H9 (cell line): ENCODE results near the gene CDK10. TPM values are rescaled to one million over a fixed set of nuclear protein-coding genes. Genes with fewer than 3 reads are reported as not detected.

Experiments used
- DNase-seq: peaks from one replicate; pipeline ENCODE4 v3.0.0-alpha.2; 2017
- H2AFZ ChIP-seq: one replicate; pipeline ENCODE4 v1.6.1; 2013; ENCODE audit warnings: mild to moderate bottlenecking, low read length, control low read depth, moderate library complexity
- H2AK5ac ChIP-seq: 2 replicates; pipeline ENCODE4 v1.6.1; 2013; ENCODE audit warnings: low read length, control low read depth, mixed read lengths; ENCODE audit not compliant: insufficient read length
- H2BK120ac ChIP-seq: one replicate; pipeline ENCODE4 v1.6.1; 2013; ENCODE audit warnings: low read depth, mild to moderate bottlenecking, low read length, control low read depth, inconsistent platforms; ENCODE audit not compliant: poor library complexity, severe bottlenecking
- H2BK12ac ChIP-seq: 2 replicates; pipeline ENCODE4 v1.6.1; 2013; ENCODE audit warnings: low read length, control low read depth, mixed read lengths, low read depth; ENCODE audit not compliant: insufficient read length
- H2BK15ac ChIP-seq: 2 replicates; pipeline ENCODE4 v1.6.1; 2013; ENCODE audit warnings: low read depth, low read length, control low read depth
- H2BK20ac ChIP-seq: one replicate; pipeline ENCODE4 v1.6.1; 2013; ENCODE audit warnings: low read depth, mild to moderate bottlenecking, low read length, control low read depth, inconsistent platforms; ENCODE audit not compliant: poor library complexity, severe bottlenecking
- H2BK5ac ChIP-seq: 2 replicates; pipeline ENCODE4 v1.6.1; 2013; ENCODE audit warnings: low read length, control low read depth, mixed read lengths; ENCODE audit not compliant: insufficient read length
- H3K14ac ChIP-seq: 2 replicates; pipeline ENCODE4 v1.6.1; 2013; ENCODE audit warnings: low read length, control low read depth; ENCODE audit not compliant: insufficient read depth
- H3K18ac ChIP-seq: 2 replicates; pipeline ENCODE4 v1.6.1; 2013; ENCODE audit warnings: low read depth, mild to moderate bottlenecking, mixed read lengths, low read length, control low read depth; ENCODE audit not compliant: insufficient read length
- H3K23ac ChIP-seq: 2 replicates; pipeline ENCODE4 v1.6.1; 2013; ENCODE audit warnings: low read length, control low read depth, mixed read lengths, low read depth; ENCODE audit not compliant: insufficient read length
- H3K23me2 ChIP-seq: 2 replicates; pipeline ENCODE4 v1.6.1; 2013; ENCODE audit warnings: low read depth, mild to moderate bottlenecking, mixed read lengths, low read length, control low read depth; ENCODE audit not compliant: insufficient read length, poor library complexity, severe bottlenecking
- H3K27ac ChIP-seq: 2 replicates; pipeline ENCODE4 v1.5.1; 2013; ENCODE audit warnings: low read length, control low read depth, mixed read lengths, low read depth; ENCODE audit not compliant: insufficient read length
- H3K27me3 ChIP-seq: 2 replicates; pipeline ENCODE4 v1.6.1; 2013; ENCODE audit warnings: low read length, control low read depth, inconsistent platforms; ENCODE audit not compliant: insufficient read depth
- H3K4ac ChIP-seq: 2 replicates; pipeline ENCODE4 v1.6.1; 2013; ENCODE audit warnings: low read depth, mild to moderate bottlenecking, control low read depth, inconsistent platforms, low read length, moderate library complexity
- H3K4me1 ChIP-seq: 2 replicates; pipeline ENCODE4 v1.6.1; 2013; ENCODE audit warnings: low read length, control low read depth, inconsistent platforms; ENCODE audit not compliant: insufficient read depth
- H3K4me2 ChIP-seq: 2 replicates; pipeline ENCODE4 v1.6.1; 2013; ENCODE audit warnings: low read length, control low read depth, mixed read lengths; ENCODE audit not compliant: insufficient read length, insufficient read depth
- H3K56ac ChIP-seq: 2 replicates; pipeline ENCODE4 v1.6.1; 2013; ENCODE audit warnings: low read depth, mild to moderate bottlenecking, mixed read lengths, low read length, control low read depth; ENCODE audit not compliant: insufficient read length
- H3K79me1 ChIP-seq: 2 replicates; pipeline ENCODE4 v1.6.1; 2013; ENCODE audit warnings: low read depth, mild to moderate bottlenecking, moderate library complexity, low read length, control low read depth, inconsistent platforms; ENCODE audit not compliant: insufficient read depth, poor library complexity, severe bottlenecking
- H3K79me2 ChIP-seq: 2 replicates; pipeline ENCODE4 v1.6.1; 2013; ENCODE audit warnings: low read length, control low read depth, inconsistent platforms; ENCODE audit not compliant: insufficient read depth
- H3K9ac ChIP-seq: 2 replicates; pipeline ENCODE4 v1.6.1; 2013; ENCODE audit warnings: low read length, control low read depth, mixed read lengths; ENCODE audit not compliant: insufficient read length; ENCODE audit errors: extremely low read depth
- H3K9me3 ChIP-seq: one replicate; pipeline ENCODE4 v1.6.1; 2013; ENCODE audit warnings: low read depth, low read length, inconsistent platforms; ENCODE audit not compliant: control insufficient read depth
- H3T11ph ChIP-seq: one replicate; pipeline ENCODE4 v1.6.1; 2013; ENCODE audit warnings: mild to moderate bottlenecking, low read length, control low read depth, inconsistent platforms
- H4K20me1 ChIP-seq: one replicate; pipeline ENCODE4 v1.6.1; 2013; ENCODE audit not compliant: control insufficient read depth, insufficient read length, insufficient read depth
- H4K5ac ChIP-seq: 2 replicates; pipeline ENCODE4 v1.6.1; 2013; ENCODE audit warnings: low read depth, mild to moderate bottlenecking, mixed read lengths, low read length, control low read depth; ENCODE audit not compliant: insufficient read length
- H4K8ac ChIP-seq: replicated peaks from 2 replicates; pipeline ENCODE4 v1.6.1; 2013; ENCODE audit warnings: low read length, control low read depth, mixed read lengths, low read depth; ENCODE audit not compliant: insufficient read length
- H4K91ac ChIP-seq: 2 replicates; pipeline ENCODE4 v1.6.1; 2013; ENCODE audit warnings: low read depth, mild to moderate bottlenecking, moderate library complexity, mixed read lengths, low read length, control low read depth; ENCODE audit not compliant: insufficient read length
- H3K27ac Mint-ChIP-seq, 3 experiments: 2 replicates in 2 of 3; 3 replicates in 1 of 3; pipeline ENCODE4 v1.8.0; 2020 to 2021; ENCODE audit warnings: mixed read lengths in 3 of 3, mild to moderate bottlenecking in 1 of 3, moderate library complexity in 1 of 3
- H3K27me3 Mint-ChIP-seq: 2 replicates; pipeline ENCODE4 v1.8.0; 2021; ENCODE audit warnings: low read depth, mild to moderate bottlenecking, moderate library complexity, mixed read lengths
- H3K36me3 Mint-ChIP-seq, 3 experiments: 2 replicates in 2 of 3; 3 replicates in 1 of 3; pipeline ENCODE4 v1.8.0; 2020 to 2021; ENCODE audit warnings: low read depth in 3 of 3, mixed read lengths in 3 of 3; ENCODE audit not compliant: insufficient read depth in 1 of 3
- H3K4me1 Mint-ChIP-seq, 2 experiments: 2 replicates each; pipeline ENCODE4 v1.8.0; 2020; ENCODE audit warnings: mixed read lengths in 2 of 2
- H3K4me3 Mint-ChIP-seq, 2 experiments: 2 replicates in 1 of 2; 3 replicates in 1 of 2; pipeline ENCODE4 v1.8.0; 2020 to 2021; ENCODE audit warnings: mild to moderate bottlenecking in 2 of 2, mixed read lengths in 2 of 2, moderate library complexity in 1 of 2
- H3K9me3 Mint-ChIP-seq, 2 experiments: 2 replicates in 1 of 2; 3 replicates in 1 of 2; pipeline ENCODE4 v1.8.0; 2020; ENCODE audit warnings: mild to moderate bottlenecking in 2 of 2, mixed read lengths in 2 of 2, moderate library complexity in 1 of 2
- WGBS: extraction: QIAGEN DNeasy Blood & Tissue Kit; methylation state at CpG from one replicate; pipeline ENCODE4 v1.1.7; 2013; ENCODE audit warnings: missing lambda C conversion rate, low lambda C conversion rate, mixed read lengths; ENCODE audit not compliant: insufficient read length; ENCODE audit errors: extremely low coverage; 5-methylcytosine and 5-hydroxymethylcytosine counted together
- total RNA-seq: library from RNA; stranded (reverse); gene quantifications from 2 replicates; pipeline ENCODE4 v1.2.1, GENCODE V29; 2021
- TF ChIP-seq, protein P1 (sequence below): fragments of 200-600 bp; sonication (generic); conservative IDR thresholded peaks from 3 replicates; pipeline ENCODE4 v1.8.0; 2021; ENCODE audit warnings: antibody characterized with exemption, mild to moderate bottlenecking

The CDK10 gene
- total RNA-seq, 1 experiment from 2014 or later = 77.1 TPM

DNA sequence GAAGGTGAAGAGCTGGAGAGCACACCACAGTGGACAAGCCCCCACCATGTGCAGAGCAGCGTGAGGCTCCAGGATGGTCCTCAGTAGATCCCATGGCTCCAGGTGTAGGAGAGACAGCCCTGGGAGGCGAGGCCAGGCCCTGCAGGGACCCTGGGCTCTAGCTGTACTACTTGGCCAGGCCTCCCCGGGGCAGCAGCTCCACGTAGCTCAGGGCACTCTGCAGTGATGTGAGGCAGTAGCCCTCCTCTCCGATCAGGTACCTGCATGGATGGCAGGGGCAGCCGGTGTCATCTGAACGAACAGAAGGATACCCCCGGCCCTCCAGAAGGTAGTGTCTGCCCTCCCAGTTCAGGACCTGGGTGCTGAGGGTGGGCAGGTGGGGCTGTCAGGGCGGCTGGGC lies 21.2 kb downstream of the CDK10 start:
- peaks cover 0 to 1% (median 0%) of the 10 kb centered on the region in 3 experiments; a peak in 1 of 7 replicates for H3K36me3 Mint-ChIP-seq
- Histone ChIP-seq H2BK20ac (no peak overlapping the region), H3K27ac (no peak overlapping the region), H3T11ph (no peak overlapping the region), H4K8ac (no peak overlapping the region), H3K23me2 (peaks cover 10% of the 10 kb centered on the region), H2BK5ac (no peak overlapping the region), H2BK15ac (no peak overlapping the region), H4K5ac (no peak overlapping the region), H2AFZ (no peak overlapping the region), H3K9ac (no peak overlapping the region), H3K23ac (no peak overlapping the region), H3K4ac (no peak overlapping the region), H2BK12ac (no peak overlapping the region), H3K4me1 (no peaks in the 10 kb centered on the region), H4K20me1 (no peaks in the 10 kb centered on the region), H2BK120ac (no peak overlapping the region), H3K79me2 (no peaks in the 10 kb centered on the region), H3K56ac (no peak overlapping the region), H3K27me3 (no peaks in the 10 kb centered on the region), H3K4me2 (no peak overlapping the region), H3K18ac (no peak overlapping the region), H2AK5ac (no peak overlapping the region), H3K79me1 (no peaks in the 10 kb centered on the region), H4K91ac (no peak overlapping the region), H3K9me3 (no peaks in the 10 kb centered on the region), H3K14ac (no peak overlapping the region)
- peaks cover 13 to 18% of the 10 kb centered on the region in 2 experiments for H3K4me1 Mint-ChIP-seq
- no peak overlapping the region for H3K4me3 Mint-ChIP-seq
- peaks cover 28% of the 10 kb centered on the region for H3K27me3 Mint-ChIP-seq
- no peaks in the 10 kb centered on the region for H3K9me3 Mint-ChIP-seq
- no peak for DNase-seq
- no CpG with 5 or more reads among the region's 9 CpGs for WGBS
- H3K27ac Mint-ChIP-seq = no peak overlapping the region
- TF ChIP-seq, protein P1, sequence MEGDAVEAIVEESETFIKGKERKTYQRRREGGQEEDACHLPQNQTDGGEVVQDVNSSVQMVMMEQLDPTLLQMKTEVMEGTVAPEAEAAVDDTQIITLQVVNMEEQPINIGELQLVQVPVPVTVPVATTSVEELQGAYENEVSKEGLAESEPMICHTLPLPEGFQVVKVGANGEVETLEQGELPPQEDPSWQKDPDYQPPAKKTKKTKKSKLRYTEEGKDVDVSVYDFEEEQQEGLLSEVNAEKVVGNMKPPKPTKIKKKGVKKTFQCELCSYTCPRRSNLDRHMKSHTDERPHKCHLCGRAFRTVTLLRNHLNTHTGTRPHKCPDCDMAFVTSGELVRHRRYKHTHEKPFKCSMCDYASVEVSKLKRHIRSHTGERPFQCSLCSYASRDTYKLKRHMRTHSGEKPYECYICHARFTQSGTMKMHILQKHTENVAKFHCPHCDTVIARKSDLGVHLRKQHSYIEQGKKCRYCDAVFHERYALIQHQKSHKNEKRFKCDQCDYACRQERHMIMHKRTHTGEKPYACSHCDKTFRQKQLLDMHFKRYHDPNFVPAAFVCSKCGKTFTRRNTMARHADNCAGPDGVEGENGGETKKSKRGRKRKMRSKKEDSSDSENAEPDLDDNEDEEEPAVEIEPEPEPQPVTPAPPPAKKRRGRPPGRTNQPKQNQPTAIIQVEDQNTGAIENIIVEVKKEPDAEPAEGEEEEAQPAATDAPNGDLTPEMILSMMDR = no peak
